GM20000 (cell line): Measurements from ENCODE around the gene CCNF.

Source experiments
- DNase-seq: peaks from one replicate; pipeline ENCODE4 v3.0.0; 2012; ENCODE audit warnings: low spot score
- TF ChIP-seq, protein P1 (sequence below): IDR thresholded peaks from 2 replicates; pipeline ENCODE4 v1.5.1; 2012; ENCODE audit warnings: mild to moderate bottlenecking, control low read depth; ENCODE audit errors: extremely low read depth, missing control alignments

CCNF gene

DNA sequence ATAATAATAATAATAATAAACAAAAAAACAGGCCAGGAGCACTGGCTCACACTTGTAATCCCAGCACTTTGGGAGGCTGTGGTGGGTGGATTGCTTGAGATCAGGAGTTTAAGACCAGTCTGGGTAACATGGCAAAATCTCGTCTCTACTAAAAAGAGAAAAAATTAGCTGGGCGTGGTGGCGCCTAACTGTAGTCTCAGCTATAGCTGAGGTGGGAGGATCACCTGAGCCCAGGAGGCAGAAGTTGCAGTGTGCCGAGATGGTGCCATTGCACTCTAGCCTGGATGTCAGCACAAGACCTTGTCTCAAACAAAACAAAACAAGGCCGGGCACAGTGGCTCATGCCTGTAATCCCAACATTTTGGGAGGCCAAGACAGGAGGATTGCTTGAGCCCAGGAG, 65.8 kb downstream of the CCNF start:
- TF ChIP-seq, protein P1, sequence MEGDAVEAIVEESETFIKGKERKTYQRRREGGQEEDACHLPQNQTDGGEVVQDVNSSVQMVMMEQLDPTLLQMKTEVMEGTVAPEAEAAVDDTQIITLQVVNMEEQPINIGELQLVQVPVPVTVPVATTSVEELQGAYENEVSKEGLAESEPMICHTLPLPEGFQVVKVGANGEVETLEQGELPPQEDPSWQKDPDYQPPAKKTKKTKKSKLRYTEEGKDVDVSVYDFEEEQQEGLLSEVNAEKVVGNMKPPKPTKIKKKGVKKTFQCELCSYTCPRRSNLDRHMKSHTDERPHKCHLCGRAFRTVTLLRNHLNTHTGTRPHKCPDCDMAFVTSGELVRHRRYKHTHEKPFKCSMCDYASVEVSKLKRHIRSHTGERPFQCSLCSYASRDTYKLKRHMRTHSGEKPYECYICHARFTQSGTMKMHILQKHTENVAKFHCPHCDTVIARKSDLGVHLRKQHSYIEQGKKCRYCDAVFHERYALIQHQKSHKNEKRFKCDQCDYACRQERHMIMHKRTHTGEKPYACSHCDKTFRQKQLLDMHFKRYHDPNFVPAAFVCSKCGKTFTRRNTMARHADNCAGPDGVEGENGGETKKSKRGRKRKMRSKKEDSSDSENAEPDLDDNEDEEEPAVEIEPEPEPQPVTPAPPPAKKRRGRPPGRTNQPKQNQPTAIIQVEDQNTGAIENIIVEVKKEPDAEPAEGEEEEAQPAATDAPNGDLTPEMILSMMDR, result no peak
- no peak for DNase-seq

DNA sequence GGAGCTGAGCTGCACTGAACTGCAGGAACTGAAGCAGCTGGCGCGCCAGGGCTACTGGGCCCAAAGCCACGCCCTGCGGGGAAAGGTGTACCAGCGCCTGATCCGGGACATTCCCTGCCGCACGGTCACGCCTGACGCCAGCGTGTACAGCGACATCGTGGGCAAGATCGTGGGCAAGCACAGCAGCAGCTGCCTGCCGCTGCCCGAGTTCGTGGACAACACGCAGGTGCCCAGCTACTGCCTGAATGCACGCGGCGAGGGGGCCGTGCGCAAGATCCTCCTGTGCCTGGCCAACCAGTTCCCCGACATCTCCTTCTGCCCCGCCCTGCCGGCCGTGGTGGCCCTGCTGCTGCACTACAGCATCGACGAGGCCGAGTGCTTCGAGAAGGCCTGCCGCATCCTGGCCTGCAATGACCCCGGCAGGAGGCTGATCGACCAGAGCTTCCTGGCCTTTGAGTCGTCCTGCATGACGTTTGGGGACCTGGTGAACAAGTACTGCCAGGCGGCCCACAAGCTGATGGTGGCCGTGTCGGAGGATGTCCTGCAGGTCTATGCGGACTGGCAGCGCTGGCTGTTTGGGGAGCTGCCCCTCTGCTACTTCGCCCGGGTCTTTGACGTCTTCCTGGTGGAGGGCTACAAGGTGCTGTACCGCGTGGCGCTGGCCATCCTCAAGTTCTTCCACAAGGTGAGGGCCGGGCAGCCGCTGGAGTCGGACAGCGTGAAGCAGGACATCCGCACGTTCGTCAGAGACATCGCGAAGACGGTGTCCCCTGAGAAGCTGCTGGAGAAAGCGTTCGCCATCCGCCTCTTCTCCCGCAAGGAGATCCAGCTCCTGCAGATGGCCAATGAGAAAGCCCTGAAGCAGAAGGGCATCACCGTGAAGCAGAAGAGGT, 67.2 kb downstream of the CCNF start:
- TF ChIP-seq, protein P1, result no peak
- no peak for DNase-seq

DNA sequence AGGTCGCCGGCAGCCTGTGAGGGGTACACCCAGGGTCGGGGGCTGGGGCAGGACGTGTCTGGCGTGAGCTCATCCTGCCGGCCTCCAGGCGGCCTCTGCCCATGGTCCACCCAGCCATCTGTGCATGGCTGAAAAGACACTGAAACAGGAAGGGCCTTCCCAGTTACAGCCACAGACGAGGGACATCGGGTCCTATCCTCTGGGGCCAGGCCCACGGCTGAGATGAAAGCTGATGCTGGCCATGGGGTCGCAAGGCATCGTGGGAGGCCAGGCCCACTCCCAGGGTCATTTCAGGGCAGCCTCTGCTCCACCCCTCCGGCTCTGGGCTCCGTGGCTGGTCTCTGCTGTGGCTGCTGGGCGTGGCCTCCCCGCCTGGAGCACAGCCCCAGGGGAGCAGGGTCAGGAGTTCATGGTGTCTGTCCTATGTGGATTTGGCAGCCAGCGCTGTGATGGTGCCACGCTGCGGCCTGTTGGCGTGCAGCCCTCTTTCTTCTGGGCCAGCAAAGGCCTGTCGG, 67.9 kb downstream of the CCNF start:
- TF ChIP-seq, protein P1, result no peak
- DNase-seq, result no peak

DNA sequence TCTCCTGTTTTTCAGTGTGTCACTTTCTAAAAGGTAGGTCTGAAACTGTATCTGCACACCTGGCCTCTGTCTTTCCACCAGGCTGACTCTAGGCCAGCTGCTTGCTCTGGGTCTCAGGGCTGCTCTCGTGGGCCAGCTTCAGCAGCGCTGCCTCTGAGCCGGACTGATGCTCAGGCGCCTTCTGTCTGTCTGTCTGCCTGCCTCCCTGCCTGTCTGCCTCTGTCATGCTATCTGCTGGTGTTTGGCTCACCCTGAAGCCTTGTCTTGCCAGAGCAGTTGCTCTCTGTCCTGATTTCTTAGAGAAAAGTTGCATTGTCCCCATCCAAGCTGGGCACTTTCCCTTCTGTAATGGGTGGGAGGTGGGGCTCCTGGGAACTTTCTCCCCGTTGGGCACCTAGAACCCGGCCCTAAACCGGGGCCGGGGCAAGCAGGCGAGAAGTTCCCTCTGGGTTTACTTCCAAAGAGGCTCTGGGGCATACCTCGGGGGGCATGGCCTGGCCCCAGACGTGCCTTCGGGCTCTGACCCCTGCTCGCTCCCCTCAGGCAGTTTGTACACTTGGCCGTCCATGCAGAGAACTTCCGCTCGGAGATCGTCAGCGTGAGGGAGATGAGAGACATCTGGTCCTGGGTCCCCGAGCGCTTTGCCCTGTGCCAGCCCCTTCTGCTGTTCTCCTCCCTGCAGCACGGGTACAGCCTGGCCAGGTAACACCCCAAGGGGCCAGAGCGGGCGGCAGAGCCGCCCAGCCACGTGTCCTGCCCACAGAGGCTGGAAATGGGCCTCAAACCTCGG, 68.6 kb downstream of the CCNF start:
- no peak for DNase-seq
- TF ChIP-seq, protein P1, result no peak

DNA sequence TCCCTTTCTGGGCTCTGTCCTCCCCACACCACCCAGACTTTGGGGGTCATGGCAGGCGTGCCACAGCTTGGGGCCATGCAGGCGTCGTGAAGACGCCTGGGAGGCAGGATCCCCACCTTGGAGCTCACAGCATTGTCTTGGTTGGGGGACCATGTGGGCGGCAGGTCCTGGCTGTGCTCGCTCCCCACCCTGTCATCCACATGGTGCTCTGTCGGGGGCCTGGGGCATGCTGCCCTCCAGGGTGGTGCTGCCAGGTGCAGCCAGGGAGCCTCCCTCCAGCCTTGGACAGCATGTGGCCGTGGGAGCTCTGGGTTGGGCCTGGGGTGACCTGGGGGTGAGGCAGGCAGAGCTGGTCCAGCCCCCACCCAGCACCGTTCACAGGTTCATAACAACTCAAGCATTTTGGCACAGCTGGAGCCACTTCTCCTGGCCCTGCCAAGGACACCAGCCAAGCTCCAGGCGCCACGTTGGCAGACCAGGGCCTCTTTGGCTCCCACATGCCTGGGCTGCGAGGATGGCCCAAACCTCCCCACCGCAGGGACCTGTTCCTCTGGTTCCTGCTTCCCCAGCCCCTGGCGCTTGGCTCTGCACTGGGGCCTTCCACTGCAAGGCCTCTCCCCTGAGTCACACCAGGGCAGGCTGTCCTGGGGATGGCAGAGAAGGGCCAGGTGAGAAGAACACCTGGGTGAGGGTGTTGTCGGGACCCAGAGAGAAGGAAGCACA, 69.4 kb downstream of the CCNF start:
- TF ChIP-seq, protein P1, result no peak
- DNase-seq, result no peak

DNA sequence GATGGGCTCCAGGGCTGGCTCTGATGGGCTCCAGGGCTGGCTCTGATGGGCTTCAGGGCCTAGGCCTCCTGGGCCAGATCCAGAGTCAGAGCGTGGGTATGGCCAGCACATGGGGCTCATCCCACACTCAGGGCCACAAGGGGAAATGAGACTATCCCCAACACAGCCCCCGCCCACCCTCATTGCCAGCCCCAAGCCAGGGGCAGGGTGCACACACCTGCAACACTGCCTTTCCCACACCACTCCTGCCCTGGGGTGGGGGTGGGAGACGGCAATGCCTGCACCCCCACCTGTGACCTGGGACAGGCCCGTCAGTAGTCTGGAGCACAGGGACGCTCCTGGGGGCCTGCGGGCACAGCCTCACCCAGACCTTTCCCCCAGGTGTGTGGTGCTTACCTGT, 70.2 kb downstream of the CCNF start:
- TF ChIP-seq, protein P1, result no peak
- DNase-seq, result no peak
